GM23338 (cell line): ENCODE data around the gene FHL1. TPM values are rescaled to one million over a fixed set of nuclear protein-coding genes. Genes with fewer than 3 reads are reported as not detected.

Experiments used
- polyA plus RNA-seq: library from polyadenylated mRNA; unstranded; fragments of >200 nt; fragmentation: Nextera tagmentation; extraction: Ambion mirVana; gene quantifications from 2 replicates; pipeline ENCODE4 v1.2.1, GENCODE V29; 2016
- small RNA-seq: library from RNA; depleted of rRNA; stranded (forward); fragments of <200 nt; gene quantifications from one replicate; pipeline ENCODE3, GENCODE V24; 2014; ENCODE audit warnings: low replicate concordance
- total RNA-seq: library from RNA; depleted of rRNA; stranded (reverse); fragments of >200 nt; shearing (Covaris generic); gene quantifications from 2 replicates; pipeline ENCODE4 v1.2.3, GENCODE V29; 2014; rRNA removed

The FHL1 gene
- total and polyA plus RNA-seq, 2 experiments from 2014 or later: 47.9 to 60.4 TPM

Small RNA genes within 50 kb of the gene (small RNA-seq; reads per million reads assigned to genes)
- gene RF01210: not detected

Other genes starting within 250 kb of the FHL1 start
- gene MMGT1, start 173.5 kb upstream of the FHL1 start, total RNA-seq: 25.4 and 30.1 TPM in 2 replicates
- gene MMGT1, start 173.5 kb upstream of the FHL1 start, polyA plus RNA-seq: 6.2 and 6.9 TPM in 2 replicates
- 17.1 and 18.9 TPM in 2 replicates for gene SLC9A6, start 162.1 kb upstream of the FHL1 start, total RNA-seq
- 7.2 and 7.4 TPM in 2 replicates for gene SLC9A6, start 162.1 kb upstream of the FHL1 start, polyA plus RNA-seq
- 13.0 and 14.5 TPM in 2 replicates for gene MAP7D3, start 103.9 kb downstream of the FHL1 start, total RNA-seq
- 31.1 and 33.4 TPM in 2 replicates for gene MAP7D3, start 103.9 kb downstream of the FHL1 start, polyA plus RNA-seq
- gene ADGRG4, start 153.4 kb downstream of the FHL1 start, total RNA-seq: not detected in 2 replicates
- not detected in 2 replicates for gene ADGRG4, start 153.4 kb downstream of the FHL1 start, polyA plus RNA-seq